Neural progenitor cell (in vitro differentiated cells): Measurements from ENCODE around the gene PTPRH. TPM values are rescaled to one million over a fixed set of nuclear protein-coding genes. Genes with fewer than 3 reads are reported as not detected.
A peak's percentile ranks its signal among the peaks of the same experiment; 100 is the strongest.

Experiments used
- DNase-seq: peaks from one replicate; pipeline ENCODE4 v3.0.0-alpha.2; 2016; ENCODE audit warnings: low spot score
- H2AFZ ChIP-seq: fragments of 200-600 bp; sonication (generic); replicated peaks from 2 replicates; pipeline ENCODE4 v1.6.1; 2016; ENCODE audit warnings: antibody characterized with exemption
- H3F3A ChIP-seq: fragments of 200-600 bp; sonication (generic); 2 replicates; pipeline ENCODE4 v1.6.1; 2016; ENCODE audit warnings: antibody characterized with exemption, low read depth
- H3K27ac ChIP-seq: fragments of 200-600 bp; sonication (generic); 2 replicates; pipeline ENCODE4 v1.5.1; 2016; ENCODE audit warnings: mild to moderate bottlenecking
- H3K27me3 ChIP-seq: fragments of 200-600 bp; sonication (generic); 2 replicates; pipeline ENCODE4 v1.6.1; 2016; ENCODE audit warnings: mild to moderate bottlenecking, moderate library complexity
- H3K36me3 ChIP-seq: fragments of 200-600 bp; sonication (generic); 2 replicates; pipeline ENCODE4 v1.5.1; 2016
- H3K4me1 ChIP-seq: fragments of 200-600 bp; sonication (generic); 2 replicates; pipeline ENCODE4 v1.6.1; 2016; ENCODE audit warnings: mixed run types
- H3K4me2 ChIP-seq: fragments of 200-600 bp; sonication (generic); 2 replicates; pipeline ENCODE4 v1.6.1; 2016
- H3K4me3 ChIP-seq: fragments of 200-600 bp; sonication (generic); 2 replicates; pipeline ENCODE4 v1.5.1; 2016
- H3K79me2 ChIP-seq: fragments of 200-600 bp; sonication (generic); 2 replicates; pipeline ENCODE4 v1.6.1; 2016; ENCODE audit warnings: low read depth
- H3K9ac ChIP-seq: fragments of 200-600 bp; sonication (generic); 2 replicates; pipeline ENCODE4 v1.6.1; 2016
- H3K9me3 ChIP-seq: fragments of 200-600 bp; sonication (generic); 2 replicates; pipeline ENCODE4 v1.5.1; 2016; ENCODE audit warnings: low read depth
- H4K20me1 ChIP-seq: fragments of 200-600 bp; sonication (generic); 2 replicates; pipeline ENCODE4 v1.6.1; 2016; ENCODE audit warnings: low read depth
- H3K27ac Mint-ChIP-seq: 3 replicates; pipeline ENCODE4 v1.8.0; 2021; ENCODE audit warnings: mixed read lengths
- H3K27me3 Mint-ChIP-seq: 2 replicates; pipeline ENCODE4 v1.8.0; 2022; ENCODE audit warnings: low read depth, mild to moderate bottlenecking, inconsistent platforms, moderate library complexity, mixed read lengths; ENCODE audit not compliant: insufficient read depth
- H3K36me3 Mint-ChIP-seq: 3 replicates; pipeline ENCODE4 v1.8.0; 2021; ENCODE audit warnings: mixed read lengths
- H3K4me1 Mint-ChIP-seq: 3 replicates; pipeline ENCODE4 v1.8.0; 2021; ENCODE audit warnings: mixed read lengths
- H3K4me3 Mint-ChIP-seq: 3 replicates; pipeline ENCODE4 v1.8.0; 2021; ENCODE audit warnings: mild to moderate bottlenecking, moderate library complexity, mixed read lengths
- H3K9me3 Mint-ChIP-seq: 3 replicates; pipeline ENCODE4 v1.8.0; 2020; ENCODE audit warnings: mixed read lengths
- CTCF ChIP-seq: fragments of 200-600 bp; sonication (generic); IDR thresholded peaks from 2 replicates; pipeline ENCODE4 v1.5.1; 2017; ENCODE audit warnings: antibody characterized with exemption, mild to moderate bottlenecking
- EZH2 ChIP-seq: fragments of 200-600 bp; sonication (generic); IDR thresholded peaks from 2 replicates; pipeline ENCODE4 v1.6.1; 2017; ENCODE audit warnings: antibody characterized with exemption, mild to moderate bottlenecking, moderate library complexity
- EZH2phosphoT487 ChIP-seq: fragments of 200-600 bp; sonication (generic); IDR thresholded peaks from 2 replicates; pipeline ENCODE4 v1.6.1; 2017; ENCODE audit warnings: antibody characterized with exemption
- total RNA-seq: library from RNA; depleted of rRNA; stranded (reverse); fragments of >200 nt; gene quantifications from 2 replicates; pipeline ENCODE4 v1.2.3, GENCODE V29; 2015; ENCODE audit warnings: low replicate concordance

Gene PTPRH
- total RNA-seq, 1 donor from 2014 or later = not detected

- H3K36me3 Mint-ChIP-seq = no peaks in the 10 kb centered on the region
- Histone ChIP-seq H3K4me2 (no peak overlapping the region), H2AFZ (no peak overlapping the region), H3K36me3 (no peaks in the 10 kb centered on the region), H3K4me3 (no peak overlapping the region), H3K79me2 (no peaks in the 10 kb centered on the region), H3K27ac (no peak overlapping the region), H3K4me1 (peaks cover 6% of the 10 kb centered on the region), H3K27me3 (peaks cover 73% of the 10 kb centered on the region), H3F3A (peaks cover 5% of the 10 kb centered on the region), H3K9me3 (no peaks in the 10 kb centered on the region), H4K20me1 (peaks cover 17% of the 10 kb centered on the region), H3K9ac (no peak overlapping the region)
- H3K4me1 Mint-ChIP-seq = peaks cover 22% of the 10 kb centered on the region
- H3K4me3 Mint-ChIP-seq = peak overlapping the region; percentile 25
- H3K27me3 Mint-ChIP-seq = peaks cover 43% of the 10 kb centered on the region
- DNase-seq = no peak
- H3K27ac Mint-ChIP-seq = no peak overlapping the region
- no peak for TF ChIP-seq CTCF
- no peak for TF ChIP-seq EZH2phosphoT487
- no peak for TF ChIP-seq EZH2
- peaks cover 5% of the 10 kb centered on the region for H3K9me3 Mint-ChIP-seq
These were observed 27.6 kb downstream of the PTPRH start for GRCh38 chr19:55181740-55182139.

- TF ChIP-seq EZH2 (peak; percentile 53), CTCF (no peak), EZH2phosphoT487 (peak; percentile 40)
- H3K27ac Mint-ChIP-seq = peak within 1 kb of the TSS; percentile 25
- H4K20me1 ChIP-seq = peaks cover 17% of the 10 kb centered on the region
- peaks cover 5% of the 10 kb centered on the region for H3F3A ChIP-seq
- H3K4me3 Mint-ChIP-seq = peak within 1 kb of the TSS; percentile 88
- peak; percentile 82 for DNase-seq
- H3K9me3 Mint-ChIP-seq = peaks cover 10% of the 10 kb centered on the region
- no peak within 1 kb of the TSS for H2AFZ ChIP-seq
- H3K36me3 Mint-ChIP-seq = no peaks in the 10 kb centered on the region
- no peaks in the 10 kb centered on the region for H3K9me3 ChIP-seq
- peaks cover 46% of the 10 kb centered on the region for H3K27me3 Mint-ChIP-seq
- H3K4me3 ChIP-seq = peak within 1 kb of the TSS; percentile 63
- no peak within 1 kb of the TSS for H3K27ac ChIP-seq
- peaks cover 84% of the 10 kb centered on the region for H3K27me3 ChIP-seq
- H3K4me2 ChIP-seq = peak within 1 kb of the TSS; percentile 89
- H3K36me3 ChIP-seq = no peaks in the 10 kb centered on the region
- no peaks in the 10 kb centered on the region for H3K79me2 ChIP-seq
- peaks cover 6% of the 10 kb centered on the region for H3K4me1 ChIP-seq
- H3K9ac ChIP-seq = no peak within 1 kb of the TSS
- H3K4me1 Mint-ChIP-seq = peaks cover 22% of the 10 kb centered on the region
These were observed 29.5 kb downstream of the PTPRH start, which contains the start of gene SYT5 for GRCh38 chr19:55179606-55180484. Gene SYT5, minus strand, starts transcription at chr19:55180289. Its CDS starts 1,248 bp downstream, at chr19:55179041.

GRCh38 chr19:55178781-55179599, 30.3 kb downstream of the PTPRH start:
- Histone ChIP-seq H2AFZ (no peak overlapping the region), H3K4me3 (peak overlapping the region; percentile 63), H3F3A (peaks cover 11% of the 10 kb centered on the region), H3K9ac (no peak overlapping the region), H3K27ac (no peak overlapping the region), H3K9me3 (no peaks in the 10 kb centered on the region), H3K4me1 (peaks cover 6% of the 10 kb centered on the region), H3K27me3 (peaks cover 85% of the 10 kb centered on the region), H3K4me2 (peak overlapping the region; percentile 89), H3K36me3 (no peaks in the 10 kb centered on the region), H4K20me1 (peaks cover 17% of the 10 kb centered on the region), H3K79me2 (no peaks in the 10 kb centered on the region)
- TF ChIP-seq EZH2 = no peak
- peak; percentile 97 for DNase-seq
- H3K27me3 Mint-ChIP-seq = peaks cover 48% of the 10 kb centered on the region
- H3K4me1 Mint-ChIP-seq = peaks cover 28% of the 10 kb centered on the region
- no peaks in the 10 kb centered on the region for H3K36me3 Mint-ChIP-seq
- peaks cover 16% of the 10 kb centered on the region for H3K9me3 Mint-ChIP-seq
- peak overlapping the region; percentile 72 for H3K27ac Mint-ChIP-seq
- peak overlapping the region; percentile 88 for H3K4me3 Mint-ChIP-seq
